Measurements from ENCODE around the gene ST8SIA2.

GRCh38 chr15:92448370-92448769 lies 54.7 kb downstream of the ST8SIA2 start:
- no peak for TF ChIP-seq CTCF (IDR thresholded peaks at IDR 0.05)
- no peak for TF ChIP-seq EP300 (IDR thresholded peaks at IDR 0.05; ENCODE audit: low read depth)
- TF ChIP-seq POLR2AphosphoS5 (IDR thresholded peaks at IDR 0.05): no peak
- TF ChIP-seq POLR2A (IDR thresholded peaks at IDR 0.05): no peak

Measured in transverse colon (tissue), 4 donors.